GM18499 (cell line): Measurements from ENCODE around the gene PNPLA6.
"Not testable (repeated sequence)": the region's sequence is repeated elsewhere in the genome, so short reads cannot be mapped to it uniquely, and the experiment has no call there.

ENCODE experiments used
- ATAC-seq: cut with Tn5 transposase; IDR thresholded peaks from one replicate; pipeline ENCODE4 v1.9.1; 2021; ENCODE audit warnings: moderate number of reproducible peaks; ENCODE audit not compliant: insufficient read depth, unreplicated experiment

Gene PNPLA6

GRCh38 chr19:7529610-7530490 lies 5.7 kb upstream of the PNPLA6 start:
- no peak for ATAC-seq

- no peak for ATAC-seq
Measured at GRCh38 chr19:7533281-7533885, 2.1 kb upstream of the PNPLA6 start.

- no peak for ATAC-seq
Measured at GRCh38 chr19:7533925-7534480, 1.5 kb upstream of the PNPLA6 start.

GRCh38 chr19:7534531-7535046 lies 928 bp upstream of the PNPLA6 start:
- ATAC-seq, result no peak

- no peak for ATAC-seq
Measured at GRCh38 chr19:7535998-7536695, 630 bp downstream of the PNPLA6 start.

- not testable (repeated sequence) for ATAC-seq
Measured at GRCh38 chr19:7538990-7539389, 3.5 kb downstream of the PNPLA6 start.

GRCh38 chr19:7539827-7540425 lies 4.4 kb downstream of the PNPLA6 start:
- ATAC-seq, result no peak

GRCh38 chr19:7540761-7541474 lies 5.4 kb downstream of the PNPLA6 start:
- no peak for ATAC-seq

- no peak for ATAC-seq
Measured at GRCh38 chr19:7541475-7541824, 5.9 kb downstream of the PNPLA6 start.

GRCh38 chr19:7541828-7542443 lies 6.4 kb downstream of the PNPLA6 start:
- ATAC-seq, result no peak

GRCh38 chr19:7542556-7543348 lies 7.2 kb downstream of the PNPLA6 start:
- no peak for ATAC-seq

- ATAC-seq, result no peak
Measured at GRCh38 chr19:7544626-7545025, 9.1 kb downstream of the PNPLA6 start.

- ATAC-seq, result no peak
Measured at GRCh38 chr19:7545300-7545699, 9.8 kb downstream of the PNPLA6 start.

- no peak for ATAC-seq
Measured at GRCh38 chr19:7545904-7546303, 10.4 kb downstream of the PNPLA6 start.

GRCh38 chr19:7547159-7547558 lies 11.6 kb downstream of the PNPLA6 start:
- no peak for ATAC-seq

GRCh38 chr19:7549429-7550148 lies 14.1 kb downstream of the PNPLA6 start:
- ATAC-seq, result no peak

- ATAC-seq, result no peak
Measured at GRCh38 chr19:7550169-7550770, 14.8 kb downstream of the PNPLA6 start.
